Pancreas (tissue), 10 donors: ENCODE data around the gene RHOV. TPM values are rescaled to one million over a fixed set of nuclear protein-coding genes. Genes with fewer than 3 reads are reported as not detected.

Source experiments
- ATAC-seq, 4 donors: fragments of 200-7000 bp; cut with Tn5 transposase; one replicate each; pipeline versions ENCODE4 v1.8.0 to v1.9.1; 2020; ENCODE audit warnings: mild to moderate bottlenecking in 4 of 4, moderate library complexity in 4 of 4
- DNase-seq, 6 donors: peaks; one replicate each; pipeline ENCODE4 v3.0.0-alpha.2; 2020
- FAIRE-seq: peaks from 2 replicates; lab custom pipeline; 2012; peaks lifted over from hg19 to GRCh38; lab: Jason Lieb, UNC
- H3K27ac ChIP-seq, 4 donors: fragments of 200-600 bp; sonication (generic); 1 replicate in 3 of 4; 2 replicates in 1 of 4; pipeline versions ENCODE4 v1.5.0 to v1.8.0; 2020
- H3K27me3 ChIP-seq, 4 donors: fragments of 200-600 bp; one replicate each; pipeline ENCODE4 v1.8.0; 2021
- H3K36me3 ChIP-seq, 3 donors: fragments of 200-600 bp; sonication (generic) in 1 of 3; one replicate each; pipeline versions ENCODE4 v1.5.0 to v1.8.0; 2020 to 2021
- H3K4me1 ChIP-seq, 3 donors: fragments of 200-600 bp; one replicate each; pipeline ENCODE4 v1.8.0; 2021
- H3K4me3 ChIP-seq, 4 donors: fragments of 200-600 bp; sonication (generic) in 2 of 4; one replicate each; pipeline versions ENCODE4 v1.5.0 to v1.8.0; 2020 to 2021
- H3K9me3 ChIP-seq, 4 donors: fragments of 200-600 bp; one replicate each; pipeline ENCODE4 v1.8.0; 2021
- WGBS, 2 donors: extraction: QIAGEN DNeasy Blood & Tissue Kit; methylation state at CpG; one replicate each; pipeline ENCODE4 v1.1.7; 2013; 5-methylcytosine and 5-hydroxymethylcytosine counted together
- intact Hi-C, 3 donors: fragments of 100-400 bp; cut with DNase I; formaldehyde crosslinking; loops; one replicate each; pipeline versions ENCODE4 v1.11.1 to v1.14.2; 2022
- polyA plus RNA-seq, 2 donors: library from polyadenylated mRNA; stranded (reverse); fragments of 200-250 nt; gene quantifications; one replicate each; pipeline ENCODE4 v1.2.3, GENCODE V29; 2013
- total RNA-seq, 6 donors: library from RNA; stranded (reverse); fragmentation: NEBNext Ultra II Directional in 4 of 6; extraction: Animal tissue kit (Norgen Biotek cat#: 25700) in 4 of 6; gene quantifications; one replicate each; pipeline versions ENCODE4 v1.2.1 to v1.2.4, GENCODE V29; 2021 to 2023
- TF ChIP-seq, protein P1 (sequence below), 4 donors: fragments of 200-600 bp; sonication (generic) in 3 of 4; IDR thresholded peaks; one replicate each; pipeline versions ENCODE4 v1.5.0 to v1.8.0; 2021; ENCODE audit warnings: antibody characterized with exemption in 4 of 4
- donor health status: healthy with polysubstance abuse.
- donor health status: DM: no; HTN: no; CAD: no; lungs with moderate emphysema.
- donor health status: DM: no; HTN: no; CAD: no.
- donor health status: control.
- donor health status: control.
- donor health status: Bipolar disorder and iron deficiency.
- donor health status: DM: yes; HTN: yes; CAD: no.
- donor health status: DM: no; HTN: no; CAD: no.
- donor health status: DM: no; HTN: no; CAD: no.
- donor health status: DM: yes; HTN: yes; CAD: no.

Gene RHOV
- total and polyA plus RNA-seq, 8 donors, result 3.5 to 19.8 (median 10.9) TPM

DNA sequence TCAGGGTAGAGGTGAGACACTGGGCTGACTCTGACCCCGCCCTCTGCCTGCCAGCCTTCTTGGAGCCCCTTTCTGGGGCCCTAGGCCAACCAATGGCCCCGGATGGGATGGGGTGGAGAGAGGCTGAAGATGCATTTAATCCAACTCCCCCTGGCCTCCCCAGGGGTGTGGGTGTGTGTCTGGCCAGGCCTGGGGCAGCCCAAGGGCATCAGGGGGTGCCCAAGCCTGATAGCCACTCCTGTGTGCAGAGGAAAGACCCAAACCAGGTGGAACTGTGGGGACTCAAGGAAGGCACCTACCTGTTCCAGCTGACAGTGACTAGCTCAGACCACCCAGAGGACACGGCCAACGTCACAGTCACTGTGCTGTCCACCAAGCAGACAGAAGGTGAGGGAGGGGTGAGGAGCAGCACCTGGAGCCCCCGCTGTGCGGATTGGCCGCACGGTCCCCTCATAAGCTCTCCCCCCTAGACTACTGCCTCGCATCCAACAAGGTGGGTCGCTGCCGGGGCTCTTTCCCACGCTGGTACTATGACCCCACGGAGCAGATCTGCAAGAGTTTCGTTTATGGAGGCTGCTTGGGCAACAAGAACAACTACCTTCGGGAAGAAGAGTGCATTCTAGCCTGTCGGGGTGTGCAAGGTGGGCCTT, 20.7 kb downstream of the RHOV start:
- intact Hi-C loops, result no loop called here
- Histone ChIP-seq H3K27me3 (no peaks in the 10 kb centered on the region), H3K27ac (no peak overlapping the region), H3K36me3 (peaks cover 0 to 48% (median 19%) of the 10 kb centered on the region in 3 donors), H3K4me3 (no peak overlapping the region), H3K4me1 (peaks cover 0 to 10% (median under 1%) of the 10 kb centered on the region in 3 donors), H3K9me3 (no peaks in the 10 kb centered on the region)
- DNase-seq (peak in 1 of 6 donors; percentile 54), ATAC-seq (no peak), FAIRE-seq (no peak)
- TF ChIP-seq, protein P1, sequence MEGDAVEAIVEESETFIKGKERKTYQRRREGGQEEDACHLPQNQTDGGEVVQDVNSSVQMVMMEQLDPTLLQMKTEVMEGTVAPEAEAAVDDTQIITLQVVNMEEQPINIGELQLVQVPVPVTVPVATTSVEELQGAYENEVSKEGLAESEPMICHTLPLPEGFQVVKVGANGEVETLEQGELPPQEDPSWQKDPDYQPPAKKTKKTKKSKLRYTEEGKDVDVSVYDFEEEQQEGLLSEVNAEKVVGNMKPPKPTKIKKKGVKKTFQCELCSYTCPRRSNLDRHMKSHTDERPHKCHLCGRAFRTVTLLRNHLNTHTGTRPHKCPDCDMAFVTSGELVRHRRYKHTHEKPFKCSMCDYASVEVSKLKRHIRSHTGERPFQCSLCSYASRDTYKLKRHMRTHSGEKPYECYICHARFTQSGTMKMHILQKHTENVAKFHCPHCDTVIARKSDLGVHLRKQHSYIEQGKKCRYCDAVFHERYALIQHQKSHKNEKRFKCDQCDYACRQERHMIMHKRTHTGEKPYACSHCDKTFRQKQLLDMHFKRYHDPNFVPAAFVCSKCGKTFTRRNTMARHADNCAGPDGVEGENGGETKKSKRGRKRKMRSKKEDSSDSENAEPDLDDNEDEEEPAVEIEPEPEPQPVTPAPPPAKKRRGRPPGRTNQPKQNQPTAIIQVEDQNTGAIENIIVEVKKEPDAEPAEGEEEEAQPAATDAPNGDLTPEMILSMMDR (IDR thresholded peaks at IDR 0.05), result no peak
- 89 to 90% methylated on average over 16 of the region's 16 CpGs for WGBS, 2 donors

DNA sequence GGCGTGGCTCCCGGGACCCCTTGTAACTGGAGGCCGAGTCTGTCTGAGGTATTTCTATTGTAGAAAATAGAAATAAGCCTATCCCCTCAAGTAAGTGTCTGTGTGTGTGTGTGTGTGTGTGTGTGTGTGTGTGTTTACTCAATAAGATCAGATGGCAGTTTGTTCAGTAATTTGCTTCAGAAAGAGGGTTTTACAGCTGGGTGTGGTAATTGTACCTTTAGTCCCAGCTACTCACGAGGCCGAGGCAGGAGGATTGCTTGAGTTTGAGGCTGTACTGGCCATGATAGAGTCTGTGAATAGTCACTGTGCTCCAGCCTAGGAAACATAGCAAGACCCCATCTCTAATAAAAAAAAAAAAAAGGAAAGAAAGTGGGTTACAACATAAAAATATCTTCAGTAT, 21.5 kb downstream of the RHOV start:
- no peak for ATAC-seq
- Histone ChIP-seq H3K4me1 (peaks cover 0 to 15% (median 0%) of the 10 kb centered on the region in 3 donors), H3K4me3 (no peak overlapping the region), H3K9me3 (no peaks in the 10 kb centered on the region), H3K27me3 (no peaks in the 10 kb centered on the region), H3K36me3 (peaks cover 0 to 48% (median 19%) of the 10 kb centered on the region in 3 donors), H3K27ac (no peak overlapping the region)
- 83 to 85% methylated on average over 5 of the region's 5 CpGs for WGBS, 2 donors
- TF ChIP-seq, protein P1 (IDR thresholded peaks at IDR 0.05), result no peak
- intact Hi-C loops, result no loop called here
- FAIRE-seq, result no peak
- no peak for DNase-seq

DNA sequence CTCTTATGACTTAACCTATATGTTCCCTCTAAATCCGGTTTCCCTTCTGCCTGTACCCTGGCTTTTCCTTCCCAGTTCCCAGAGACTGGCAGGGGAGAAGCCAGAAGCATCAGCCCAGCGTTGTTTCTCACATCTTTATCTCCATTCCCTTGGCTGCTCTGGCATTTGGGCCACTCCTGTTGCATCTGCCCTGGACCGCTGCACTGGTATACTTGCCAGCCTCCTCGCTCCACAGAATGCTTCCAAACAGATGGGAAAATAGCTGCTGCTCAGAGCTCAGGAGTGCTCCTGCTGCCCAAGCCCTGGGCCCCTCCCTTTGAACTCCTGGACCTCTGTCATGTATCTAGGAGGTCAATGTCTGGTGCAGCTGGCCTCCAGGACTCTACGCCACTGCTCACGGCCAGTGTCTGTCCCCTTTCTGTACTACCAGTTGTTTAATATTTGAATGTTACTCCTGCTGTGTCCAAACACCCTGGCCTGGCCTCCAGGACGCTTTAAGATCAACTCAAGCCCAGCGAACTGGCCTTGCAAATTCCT, 23.4 kb downstream of the RHOV start:
- no peaks in the 10 kb centered on the region for H3K9me3 ChIP-seq
- H3K36me3 ChIP-seq, result peaks cover 0 to 33% (median 15%) of the 10 kb centered on the region in 3 donors
- no peaks in the 10 kb centered on the region for H3K27me3 ChIP-seq
- intact Hi-C loops, result no loop called here
- ATAC-seq (no peak), FAIRE-seq (no peak), DNase-seq (no peak)
- no peak overlapping the region for H3K4me3 ChIP-seq
- TF ChIP-seq, protein P1 (IDR thresholded peaks at IDR 0.05), result no peak
- H3K4me1 ChIP-seq, result peaks cover 0 to 22% (median 10%) of the 10 kb centered on the region in 3 donors
- no peak overlapping the region for H3K27ac ChIP-seq
- 85 to 87% methylated on average over 8 of the region's 8 CpGs for WGBS, 2 donors

DNA sequence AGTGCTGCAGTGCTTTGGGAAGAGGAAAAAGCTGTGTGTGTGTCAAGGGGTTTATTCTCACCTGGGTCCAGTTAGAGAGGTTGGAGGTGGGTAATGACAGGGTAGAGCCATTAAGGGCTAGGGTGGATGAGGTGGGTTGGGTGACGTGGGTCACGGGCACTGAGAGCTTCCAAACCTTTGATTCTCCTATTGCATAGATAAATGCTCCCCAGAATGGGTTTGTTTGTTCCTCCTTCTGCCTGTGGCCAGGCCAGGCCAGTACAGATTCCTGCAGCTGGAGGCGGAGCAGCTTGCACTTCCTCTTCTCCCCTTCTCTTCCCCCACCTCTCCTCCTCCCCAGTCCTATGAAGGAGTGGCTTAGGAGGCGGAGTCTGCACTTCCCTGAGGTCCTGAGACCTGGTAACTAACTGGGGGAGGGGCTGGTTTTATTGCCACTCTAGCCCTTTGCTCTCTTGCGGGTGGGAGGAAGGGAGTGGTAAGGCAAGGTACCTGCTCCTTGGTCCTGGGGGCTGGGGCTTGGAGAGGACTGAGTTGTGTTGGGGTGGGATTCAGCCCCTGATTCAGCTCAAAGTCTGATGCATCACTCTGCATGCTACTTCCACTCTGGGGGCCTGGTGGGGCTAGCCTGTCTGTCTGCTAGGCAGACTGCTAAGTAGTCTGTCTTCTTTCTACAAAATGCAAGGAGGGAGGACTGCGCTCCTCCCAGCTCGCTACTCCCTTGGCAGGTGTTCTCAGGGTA, 26.6 kb downstream of the RHOV start:
- Histone ChIP-seq H3K4me3 (peak overlapping the region in 2 of 4 donors; percentile 73 to 89), H3K9me3 (no peaks in the 10 kb centered on the region), H3K27ac (peak overlapping the region; percentile 60 to 94 (median 83)), H3K4me1 (peaks cover 0 to 25% (median 16%) of the 10 kb centered on the region in 3 donors), H3K27me3 (no peaks in the 10 kb centered on the region), H3K36me3 (peaks cover 0 to 6% (median 0%) of the 10 kb centered on the region in 3 donors)
- TF ChIP-seq, protein P1 (IDR thresholded peaks at IDR 0.05), result no peak
- WGBS, 2 donors, result 49 to 61% methylated on average over 6 to 7 of the region's 7 CpGs
- ATAC-seq (peak; percentile 49 to 68 (median 58)), DNase-seq (peak in 4 of 6 donors; percentile 63 to 82 (median 70)), FAIRE-seq (no peak)
- intact Hi-C loops, result no loop called here
